NCI-H510A treated with DMSO at 0.1 percent for 48 hours (cell line): ENCODE data around the gene NPIPB5.
"Not testable (repeated sequence)": the region's sequence is repeated elsewhere in the genome, so short reads cannot be mapped to it uniquely, and the experiment has no call there.

ENCODE experiments used
- DNase-seq: peaks from one replicate; lab custom pipeline; 2025; lab: John Stamatoyannopoulos, UW

The NPIPB5 gene

DNA sequence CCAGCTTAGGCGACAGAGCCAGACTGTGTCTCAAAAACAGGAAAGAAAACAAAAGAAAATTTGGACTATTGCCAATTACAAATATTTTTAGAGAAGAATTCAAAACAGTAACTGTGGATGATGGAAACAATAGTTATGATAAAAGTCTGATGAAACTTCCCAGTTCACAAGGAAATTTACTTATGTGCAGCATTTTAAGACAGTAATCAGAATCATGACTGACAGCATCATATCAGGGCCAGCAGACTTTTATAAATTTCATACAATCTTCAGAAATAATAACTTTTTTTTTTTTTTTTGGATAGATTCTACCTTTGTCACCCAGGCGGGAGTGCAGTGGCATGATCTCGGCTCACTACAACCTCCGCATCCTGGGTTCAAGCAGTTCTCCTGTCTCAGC lies at the start of gene NPIPB5:
NPIPB5 (plus strand) TSS at position 301 of the 400 bp plus-strand sequence. CDS start 2,911 bp downstream, outside the sequence.
- DNase-seq: not testable (repeated sequence)

DNA sequence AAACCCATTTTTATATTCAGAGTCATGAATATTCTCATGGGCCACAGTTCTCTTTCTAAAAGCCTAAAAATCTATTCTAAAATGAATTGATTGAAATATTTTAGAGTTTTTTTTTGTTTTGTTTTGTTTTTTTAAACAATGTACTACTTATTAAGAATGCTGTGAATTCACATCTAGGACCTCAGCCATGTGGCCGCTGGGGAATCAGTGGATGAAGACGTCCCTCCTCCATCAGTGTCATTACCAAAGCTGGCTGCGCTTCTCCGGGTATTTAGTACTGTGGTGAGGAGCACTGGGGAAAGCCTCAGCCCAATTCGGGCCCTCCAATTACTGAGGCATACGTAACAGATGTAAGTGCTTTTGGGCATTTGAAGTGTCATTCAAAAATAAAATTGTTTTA lies 41.8 kb upstream of the NPIPB5 start:
- not testable (repeated sequence) for DNase-seq

DNA sequence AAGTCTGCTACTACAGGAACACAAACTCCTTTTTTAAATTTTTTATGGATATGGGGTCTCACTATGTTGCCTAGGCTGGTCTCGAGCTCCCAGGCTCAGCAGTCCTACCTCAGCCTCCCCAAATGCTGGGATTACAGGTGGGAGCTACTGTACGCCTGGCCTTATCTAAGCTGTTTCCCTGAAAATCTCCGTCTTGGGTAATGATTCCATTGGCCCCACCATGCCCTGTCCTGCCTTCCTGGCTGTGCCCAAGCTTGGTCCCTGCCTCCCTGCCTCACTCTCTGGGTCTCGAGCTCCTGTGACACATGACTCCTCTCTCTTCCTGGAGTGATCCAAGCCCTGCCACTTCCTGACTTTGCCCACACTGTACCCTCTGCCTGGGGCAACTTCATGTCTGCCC lies 27.3 kb downstream of the NPIPB5 start:
- not testable (repeated sequence) for DNase-seq

DNA sequence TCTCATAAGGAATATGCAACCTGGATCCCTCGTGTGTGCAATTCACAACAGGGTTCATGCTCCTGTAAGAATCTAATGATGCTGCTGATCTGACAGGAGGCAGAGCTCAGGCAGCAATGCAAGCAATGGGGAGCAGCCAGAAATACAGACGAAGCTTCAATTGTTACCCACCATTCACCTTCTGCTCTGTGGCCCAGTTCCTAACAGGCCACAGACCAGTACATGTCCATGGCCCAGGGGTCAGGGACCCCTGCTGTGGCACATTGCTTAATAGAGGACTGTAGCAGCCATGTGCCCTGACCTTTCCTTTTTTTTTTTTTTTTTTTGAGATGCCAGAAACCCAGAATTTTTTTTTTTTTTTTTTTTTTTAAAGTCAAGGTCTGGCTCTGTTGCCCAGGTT lies 34.1 kb downstream of the NPIPB5 start:
- DNase-seq: not testable (repeated sequence)

DNA sequence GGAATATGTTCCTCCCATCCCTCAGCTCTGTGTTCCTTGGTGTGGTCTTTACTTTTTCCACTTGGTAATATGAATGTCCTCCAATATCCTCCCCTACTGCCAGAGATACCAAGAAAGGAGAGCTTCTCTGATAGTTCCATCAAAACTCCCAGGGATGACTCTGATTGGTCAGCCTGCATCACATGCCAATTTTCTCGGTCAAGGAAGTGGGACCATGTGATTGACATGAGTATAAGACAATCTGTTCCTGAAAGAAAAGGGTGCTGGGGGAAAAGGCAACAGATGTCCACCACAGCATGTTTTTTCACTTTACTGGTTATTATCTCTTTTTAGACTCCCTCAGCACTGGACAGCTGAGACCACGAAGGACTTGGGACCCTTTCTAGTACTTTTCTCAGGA lies 35.9 kb downstream of the NPIPB5 start:
- not testable (repeated sequence) for DNase-seq

DNA sequence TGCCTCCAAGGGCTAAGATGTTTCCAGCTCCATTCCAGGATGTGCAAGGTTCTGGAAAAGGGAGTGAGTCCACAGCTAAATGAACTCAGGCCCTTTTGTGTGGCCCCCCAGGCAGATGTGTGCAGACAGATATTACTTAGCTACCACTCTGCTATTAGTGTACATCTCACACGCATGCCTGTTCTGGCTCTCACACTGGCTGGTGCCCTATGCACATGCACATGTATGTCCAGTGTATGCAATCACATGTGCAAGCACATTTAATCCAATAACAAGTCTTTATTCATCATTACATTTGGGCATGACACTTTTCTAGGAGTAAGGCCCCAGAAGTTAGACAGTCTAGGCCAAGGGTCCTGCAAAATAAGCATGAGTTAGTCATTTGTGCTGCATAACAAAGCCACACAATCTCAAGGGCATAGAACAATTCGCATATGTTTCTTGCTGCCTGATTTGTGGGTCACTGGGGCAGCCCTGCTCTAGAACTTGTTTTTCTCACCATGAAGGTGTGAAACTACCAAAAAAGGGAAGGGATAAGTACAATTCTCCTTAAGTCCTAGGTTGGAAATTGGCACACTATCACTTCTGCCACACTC lies 36.6 kb downstream of the NPIPB5 start:
- DNase-seq: not testable (repeated sequence)

DNA sequence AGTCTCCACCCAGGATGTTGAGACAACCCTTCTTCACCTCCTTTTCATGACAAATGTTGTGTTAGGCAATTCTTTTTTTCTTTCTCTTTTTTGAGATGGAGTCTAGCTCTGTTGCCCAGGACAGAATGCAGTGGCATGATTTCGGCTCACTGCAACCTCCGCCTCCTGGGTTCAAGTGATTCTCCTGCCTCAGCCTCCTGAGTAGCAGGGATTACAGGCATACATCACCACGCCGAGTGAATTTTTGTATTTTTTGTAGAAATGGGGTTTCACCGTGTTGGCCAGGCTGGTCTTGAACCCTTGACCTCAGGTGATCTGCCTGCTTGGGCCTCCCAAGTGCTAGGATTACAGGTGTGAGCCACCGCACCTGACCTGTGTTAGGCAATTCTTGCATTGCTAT lies 39.2 kb downstream of the NPIPB5 start:
- DNase-seq: not testable (repeated sequence)

DNA sequence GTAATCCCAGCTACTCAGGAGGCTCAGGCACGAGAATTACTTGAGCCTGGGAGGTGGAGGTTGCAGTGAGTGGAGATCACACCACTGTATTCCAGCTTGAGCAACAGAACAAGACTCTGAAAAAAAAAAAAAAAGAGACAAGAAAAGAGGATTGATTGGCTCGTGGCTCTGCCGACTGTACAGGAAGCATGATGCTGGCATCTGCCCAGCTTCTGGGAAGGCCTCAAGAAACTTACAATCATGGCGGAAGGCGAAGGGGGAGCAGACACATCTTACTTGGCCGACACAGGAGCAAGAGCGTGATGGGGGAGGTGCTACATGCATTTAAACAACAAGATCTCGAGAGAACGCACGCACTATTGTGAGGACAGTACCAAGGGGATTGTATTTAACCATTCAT lies 40.5 kb downstream of the NPIPB5 start:
- DNase-seq: not testable (repeated sequence)

DNA sequence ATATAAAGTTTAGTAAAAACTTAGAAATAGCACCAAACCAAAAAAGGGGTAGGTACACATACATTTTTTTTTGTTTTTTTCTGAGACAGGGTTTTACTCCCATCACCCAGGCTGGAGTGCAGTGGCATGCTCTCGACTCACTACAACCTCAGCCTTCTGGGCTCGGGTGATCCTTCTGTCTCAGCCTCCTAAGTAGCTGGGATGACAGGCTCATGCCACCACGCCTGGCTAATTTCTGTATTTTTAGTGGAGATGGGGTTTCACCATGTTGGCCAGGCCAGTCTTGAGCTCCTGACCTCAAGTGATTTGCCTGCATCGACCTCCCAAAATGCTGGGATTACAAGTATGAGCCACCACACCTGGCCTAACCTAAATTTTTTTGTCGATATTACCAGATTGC lies 41.0 kb downstream of the NPIPB5 start:
- not testable (repeated sequence) for DNase-seq

DNA sequence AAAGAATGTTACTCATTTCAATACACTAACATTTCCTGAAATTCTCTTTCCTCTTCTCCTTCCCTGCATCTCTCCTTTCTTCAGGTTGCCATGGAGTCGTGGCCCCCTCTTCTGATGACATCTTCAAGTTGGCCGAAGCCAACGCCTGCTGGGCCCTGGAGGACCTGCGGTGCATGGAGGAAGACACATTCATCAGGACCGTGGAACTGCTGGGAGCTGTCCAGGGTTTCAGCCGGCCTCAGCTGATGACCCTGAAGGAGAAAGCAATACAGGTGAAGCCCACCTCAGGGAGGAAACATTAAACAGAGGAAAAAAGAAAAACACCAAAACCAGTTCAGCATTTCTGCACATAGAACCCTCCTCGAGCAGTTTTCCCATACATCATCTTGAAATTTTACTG lies 46.1 kb downstream of the NPIPB5 start:
- DNase-seq: not testable (repeated sequence)
